Measurements from ENCODE around the gene PRELID2. TPM values are rescaled to one million over a fixed set of nuclear protein-coding genes. Genes with fewer than 3 reads are reported as not detected.
"Not testable (repeated sequence)": the region's sequence is repeated elsewhere in the genome, so short reads cannot be mapped to it uniquely, and the experiment has no call there.

The PRELID2 gene
- total RNA-seq, 1 donor from 2014 or later, result 19.9 TPM

- Mint-ChIP-seq H3K9me3 (peaks cover 4% of the 10 kb centered on the region), H3K4me1 (no peaks in the 10 kb centered on the region), H3K27ac (no peak overlapping the region), H3K36me3 (no peaks in the 10 kb centered on the region), H3K27me3 (ENCODE audit: low read depth) (peaks cover 8% of the 10 kb centered on the region), H3K4me3 (no peak overlapping the region)
- no peak for TF ChIP-seq CTCF (IDR thresholded peaks at IDR 0.05; ENCODE audit: unreplicated experiment)
- DNase-seq (ENCODE audit: low spot score in 2 of 2, unreplicated experiment in 2 of 2), result no peak
Measured at GRCh38 chr5:145867806-145868205, 32.7 kb upstream of the PRELID2 start.

DNA sequence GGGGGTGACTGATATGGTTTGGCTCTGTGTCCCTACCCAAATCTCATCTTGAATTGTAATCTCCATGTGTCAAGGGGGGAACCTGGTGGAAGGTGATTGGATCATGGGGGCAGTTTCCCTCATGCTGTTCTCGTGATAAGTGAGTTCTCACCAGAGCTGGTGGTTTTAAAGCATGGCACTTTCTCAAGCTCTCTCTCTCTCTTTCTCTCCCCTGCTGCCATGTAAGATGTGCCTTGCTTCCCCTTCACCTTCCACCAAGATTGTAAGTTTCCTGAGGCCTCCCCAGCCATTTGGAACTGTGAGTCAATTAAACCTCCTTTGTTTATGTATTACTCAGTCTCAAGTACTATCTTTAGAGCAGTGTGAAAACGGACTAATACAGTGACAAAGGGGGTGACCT is 29.3 kb upstream of the PRELID2 start:
- H3K4me3 Mint-ChIP-seq; H3K27ac Mint-ChIP-seq; DNase-seq (ENCODE audit: low spot score in 2 of 2, unreplicated experiment in 2 of 2); H3K4me1 Mint-ChIP-seq; H3K36me3 Mint-ChIP-seq; H3K9me3 Mint-ChIP-seq: not testable (repeated sequence)
- H3K27me3 Mint-ChIP-seq (ENCODE audit: low read depth), result peaks cover 15% of the 10 kb centered on the region

DNA sequence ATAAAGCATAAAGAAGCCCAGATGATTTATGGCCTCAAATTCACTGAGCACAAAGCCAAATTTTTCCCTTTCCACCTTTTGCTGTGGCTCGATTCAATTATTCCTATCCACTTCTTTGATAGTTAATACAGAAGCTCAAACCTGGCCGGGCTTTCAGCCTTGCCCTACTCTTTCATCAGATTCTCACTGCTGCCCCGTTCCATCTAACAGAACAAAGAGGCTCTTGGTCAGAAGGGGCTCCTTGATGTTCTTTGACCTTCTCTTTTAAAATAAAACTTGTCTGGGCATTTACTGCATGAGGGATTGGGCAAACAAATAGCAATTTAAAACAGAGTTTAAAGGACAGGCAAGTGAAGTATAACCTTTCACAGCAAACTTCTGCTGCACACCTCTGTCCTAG is 27.9 kb upstream of the PRELID2 start:
- peaks cover 13% of the 10 kb centered on the region for H3K27me3 Mint-ChIP-seq (ENCODE audit: low read depth)
- no peaks in the 10 kb centered on the region for H3K36me3 Mint-ChIP-seq
- peaks cover 14% of the 10 kb centered on the region for H3K4me1 Mint-ChIP-seq
- H3K27ac Mint-ChIP-seq, result no peak overlapping the region
- TF ChIP-seq CTCF (IDR thresholded peaks at IDR 0.05; ENCODE audit: unreplicated experiment), result no peak
- H3K4me3 Mint-ChIP-seq, result no peak overlapping the region
- H3K9me3 Mint-ChIP-seq, result peaks cover 4% of the 10 kb centered on the region
- DNase-seq (ENCODE audit: low spot score in 2 of 2, unreplicated experiment in 2 of 2), result no peak

GRCh38 chr5:145859897-145860296 is 24.8 kb upstream of the PRELID2 start:
- peaks cover 23% of the 10 kb centered on the region for H3K4me1 Mint-ChIP-seq
- H3K27ac Mint-ChIP-seq, result no peak overlapping the region
- no peak for DNase-seq (ENCODE audit: low spot score in 2 of 2, unreplicated experiment in 2 of 2)
- peak; percentile 39 for TF ChIP-seq CTCF (IDR thresholded peaks at IDR 0.05; ENCODE audit: unreplicated experiment)
- H3K9me3 Mint-ChIP-seq, result peaks cover 4% of the 10 kb centered on the region
- no peaks in the 10 kb centered on the region for H3K36me3 Mint-ChIP-seq
- no peak overlapping the region for H3K4me3 Mint-ChIP-seq
- H3K27me3 Mint-ChIP-seq (ENCODE audit: low read depth), result peaks cover 9% of the 10 kb centered on the region

DNA sequence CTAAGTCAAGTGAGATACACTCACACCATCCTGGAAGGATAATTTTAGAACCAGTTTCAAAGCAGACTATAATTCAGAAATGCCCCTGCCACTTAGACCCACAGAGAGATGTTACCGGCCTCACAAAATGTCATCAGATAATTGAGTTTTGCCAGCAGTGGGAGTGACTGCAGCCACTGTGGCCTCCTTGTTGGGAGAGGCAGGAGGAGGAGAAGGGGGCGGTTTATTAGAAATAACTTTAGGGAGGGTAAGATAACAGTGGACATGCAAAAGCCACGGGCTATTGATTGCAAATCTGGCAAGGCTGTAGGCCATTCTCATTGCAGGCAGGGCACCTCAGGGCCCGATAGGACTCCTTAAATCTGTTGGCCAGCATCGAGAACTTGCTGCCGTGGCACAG is 24.3 kb upstream of the PRELID2 start:
- H3K4me3 Mint-ChIP-seq, result no peak overlapping the region
- peaks cover 9% of the 10 kb centered on the region for H3K27me3 Mint-ChIP-seq (ENCODE audit: low read depth)
- H3K36me3 Mint-ChIP-seq, result no peaks in the 10 kb centered on the region
- DNase-seq (ENCODE audit: low spot score in 2 of 2, unreplicated experiment in 2 of 2), result no peak
- H3K4me1 Mint-ChIP-seq, result peaks cover 23% of the 10 kb centered on the region
- no peak overlapping the region for H3K27ac Mint-ChIP-seq
- no peak for TF ChIP-seq CTCF (IDR thresholded peaks at IDR 0.05; ENCODE audit: unreplicated experiment)
- peaks cover 1% of the 10 kb centered on the region for H3K9me3 Mint-ChIP-seq

DNA sequence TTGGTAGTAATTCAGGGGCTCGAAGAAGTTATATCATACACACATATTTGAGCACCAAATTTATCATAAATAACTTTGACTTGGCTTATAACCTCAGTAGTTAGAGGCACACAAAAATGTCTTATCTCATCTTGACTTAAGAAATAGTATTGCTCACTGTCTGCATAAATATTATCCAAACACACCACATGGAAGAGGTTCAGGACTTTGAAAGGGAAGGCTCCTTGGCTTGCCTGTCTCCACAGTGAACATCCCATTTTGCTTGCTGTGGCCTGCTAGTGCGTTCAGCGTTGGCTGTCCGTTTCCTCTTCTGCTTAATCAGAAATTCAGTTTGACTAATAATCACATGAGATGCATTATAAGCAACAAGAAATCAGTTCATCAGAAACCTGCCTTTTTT is 23.8 kb upstream of the PRELID2 start:
- DNase-seq (ENCODE audit: low spot score in 2 of 2, unreplicated experiment in 2 of 2), result no peak
- Mint-ChIP-seq H3K27ac (no peak overlapping the region), H3K4me3 (no peak overlapping the region), H3K9me3 (no peaks in the 10 kb centered on the region), H3K4me1 (peaks cover 23% of the 10 kb centered on the region), H3K36me3 (no peaks in the 10 kb centered on the region), H3K27me3 (ENCODE audit: low read depth) (peaks cover 9% of the 10 kb centered on the region)
- no peak for TF ChIP-seq CTCF (IDR thresholded peaks at IDR 0.05; ENCODE audit: unreplicated experiment)

All from mesothelial cell of epicardium (in vitro differentiated cells).